Astrocyte of the cerebellum (primary cell): ENCODE results near the gene RAD54L.

Experiments used
- DNase-seq: peaks from one replicate; pipeline ENCODE4 v3.0.0-alpha.2; 2011; ENCODE audit warnings: low read depth
- H3K4me3 ChIP-seq: 2 replicates; pipeline ENCODE4 v1.5.1; 2011; ENCODE audit warnings: mild to moderate bottlenecking, low read depth, low read length, moderate library complexity
- in situ Hi-C: cut with HindIII; loops from 2 replicates; pipeline ENCODE4 v1.10.0; 2017; ENCODE audit warnings: low sequenced_read_pairs
- TF ChIP-seq, protein P1 (sequence below): IDR thresholded peaks from 2 replicates; pipeline ENCODE4 v1.5.1; 2012; ENCODE audit warnings: low read length, low read depth, moderate library complexity, mild to moderate bottlenecking; ENCODE audit errors: missing control alignments

The RAD54L gene

DNA sequence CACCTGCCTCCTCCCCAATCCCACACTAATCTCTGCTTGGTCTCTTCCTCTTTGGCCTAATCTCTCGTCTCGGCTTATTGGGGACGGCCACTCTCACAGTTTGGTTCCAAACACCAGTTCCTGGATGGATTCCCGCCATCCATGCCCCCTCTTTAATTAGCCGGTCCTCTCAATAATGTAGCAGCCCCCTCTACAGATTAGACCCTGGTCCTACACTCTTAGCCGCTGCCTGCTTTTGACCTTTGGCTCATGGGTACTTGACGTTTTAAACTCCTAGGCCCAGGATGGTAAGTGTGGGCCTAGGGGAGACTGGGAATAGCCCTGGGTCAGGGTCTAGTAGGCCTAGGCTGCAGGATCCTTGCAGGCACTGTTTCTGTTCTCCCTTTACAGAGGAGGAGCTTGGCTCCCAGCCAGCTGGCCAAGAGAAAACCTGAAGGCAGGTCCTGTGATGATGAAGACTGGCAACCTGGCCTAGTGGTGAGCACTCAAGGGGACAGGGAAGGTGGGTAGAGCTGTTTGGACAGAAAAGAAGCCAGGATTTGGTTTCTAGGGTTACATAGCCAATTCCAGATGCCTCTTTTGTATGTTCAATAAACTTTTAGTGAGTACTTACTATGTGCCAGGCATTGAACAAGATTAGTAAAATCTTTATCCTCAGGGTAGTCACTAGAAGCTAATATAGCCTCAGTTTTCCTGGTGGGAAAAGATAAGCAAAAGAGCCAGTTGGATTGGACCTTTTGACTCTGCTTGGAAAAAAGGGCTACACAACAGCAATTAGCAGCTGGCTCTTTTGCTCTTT is 758 bp downstream of the RAD54L start:
- in situ Hi-C loops, result no loop called here
- peak overlapping the region; percentile 75 for H3K4me3 ChIP-seq
- DNase-seq, result no peak
- TF ChIP-seq, protein P1, sequence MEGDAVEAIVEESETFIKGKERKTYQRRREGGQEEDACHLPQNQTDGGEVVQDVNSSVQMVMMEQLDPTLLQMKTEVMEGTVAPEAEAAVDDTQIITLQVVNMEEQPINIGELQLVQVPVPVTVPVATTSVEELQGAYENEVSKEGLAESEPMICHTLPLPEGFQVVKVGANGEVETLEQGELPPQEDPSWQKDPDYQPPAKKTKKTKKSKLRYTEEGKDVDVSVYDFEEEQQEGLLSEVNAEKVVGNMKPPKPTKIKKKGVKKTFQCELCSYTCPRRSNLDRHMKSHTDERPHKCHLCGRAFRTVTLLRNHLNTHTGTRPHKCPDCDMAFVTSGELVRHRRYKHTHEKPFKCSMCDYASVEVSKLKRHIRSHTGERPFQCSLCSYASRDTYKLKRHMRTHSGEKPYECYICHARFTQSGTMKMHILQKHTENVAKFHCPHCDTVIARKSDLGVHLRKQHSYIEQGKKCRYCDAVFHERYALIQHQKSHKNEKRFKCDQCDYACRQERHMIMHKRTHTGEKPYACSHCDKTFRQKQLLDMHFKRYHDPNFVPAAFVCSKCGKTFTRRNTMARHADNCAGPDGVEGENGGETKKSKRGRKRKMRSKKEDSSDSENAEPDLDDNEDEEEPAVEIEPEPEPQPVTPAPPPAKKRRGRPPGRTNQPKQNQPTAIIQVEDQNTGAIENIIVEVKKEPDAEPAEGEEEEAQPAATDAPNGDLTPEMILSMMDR, result no peak

DNA sequence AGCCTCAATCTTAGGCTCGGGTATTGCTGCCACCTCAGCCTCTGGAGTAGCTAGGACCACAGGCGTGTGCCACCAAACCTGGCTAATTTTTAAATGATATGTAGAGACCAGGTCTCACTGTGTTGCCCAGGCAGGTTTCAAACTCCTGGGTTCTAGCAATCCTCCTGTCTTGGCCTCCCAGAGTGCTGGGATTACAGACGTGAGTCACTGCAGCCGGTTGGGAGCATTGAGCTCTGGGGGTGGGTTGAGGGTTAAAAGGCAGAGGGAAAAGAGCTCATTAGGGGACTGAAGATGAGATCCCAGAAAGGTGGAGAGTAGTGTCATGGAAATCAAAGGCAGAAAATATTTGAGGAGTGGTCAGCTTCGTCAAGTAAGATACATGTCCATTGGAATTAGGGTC is 7.1 kb downstream of the RAD54L start:
- DNase-seq, result no peak
- H3K4me3 ChIP-seq, result no peak overlapping the region
- in situ Hi-C loops, result no loop called here
- TF ChIP-seq, protein P1, result no peak

DNA sequence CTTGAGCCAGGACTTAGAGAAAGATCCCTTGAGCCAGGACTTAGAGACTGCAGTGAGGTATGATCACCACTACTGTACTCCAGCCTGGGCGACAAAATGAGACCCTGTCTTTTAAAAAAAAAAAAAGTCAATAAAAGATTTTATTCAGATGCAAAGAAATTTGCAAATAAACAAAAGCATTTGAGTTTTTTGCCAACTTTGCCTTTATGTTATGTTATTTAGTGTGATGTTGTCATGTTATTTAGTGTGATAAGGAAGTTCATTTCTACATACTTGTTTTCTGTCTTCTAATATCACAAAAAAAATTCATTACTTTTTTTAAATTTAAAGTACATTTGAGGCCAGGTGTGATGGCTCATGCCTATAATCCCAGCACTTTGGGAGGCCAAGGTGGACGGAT is 9.0 kb downstream of the RAD54L start:
- TF ChIP-seq, protein P1, result no peak
- in situ Hi-C loops, result no loop called here
- no peak for DNase-seq
- H3K4me3 ChIP-seq, result no peak overlapping the region

DNA sequence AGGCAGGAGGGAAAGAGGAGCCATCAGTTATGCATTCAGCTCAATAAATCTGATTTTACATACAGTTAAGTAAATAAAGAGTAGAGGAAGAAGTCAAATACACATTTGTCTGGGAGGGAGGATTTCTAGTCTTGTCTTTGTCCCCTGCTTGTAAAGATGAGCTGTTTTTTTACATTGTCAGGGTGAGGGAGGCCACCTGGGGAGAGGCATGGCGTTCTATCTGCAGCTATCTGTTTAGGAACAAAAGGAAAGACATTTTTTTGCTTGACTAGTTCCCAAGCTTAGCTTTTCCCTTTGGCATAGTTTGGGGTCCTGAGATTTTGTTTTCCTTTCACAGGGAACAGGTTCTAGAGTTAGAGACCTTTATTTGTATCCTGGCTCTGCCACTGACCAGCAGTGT is 14.9 kb downstream of the RAD54L start:
- no peak for DNase-seq
- in situ Hi-C loops, result no loop called here
- no peak overlapping the region for H3K4me3 ChIP-seq
- TF ChIP-seq, protein P1, result no peak

DNA sequence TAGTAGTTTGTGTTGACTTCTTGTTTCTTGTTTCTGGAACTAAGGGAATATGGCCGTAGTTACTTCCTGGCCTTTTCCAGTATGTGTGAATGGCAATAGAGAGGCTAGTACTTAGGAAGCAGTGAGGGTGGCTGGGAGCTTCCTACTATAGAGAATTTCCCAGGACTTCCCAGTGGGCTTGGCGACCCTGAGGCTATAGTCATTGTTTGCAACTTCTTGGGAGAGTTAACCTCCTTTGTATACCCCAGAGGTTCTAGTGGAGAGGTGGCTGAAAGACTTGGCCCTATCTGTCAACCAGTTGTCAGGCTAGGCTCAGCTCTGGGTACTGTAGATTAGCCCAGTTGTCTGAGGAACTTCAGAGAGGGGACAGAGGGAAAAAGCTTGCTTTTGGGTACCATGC is 15.6 kb downstream of the RAD54L start:
- TF ChIP-seq, protein P1, result no peak
- in situ Hi-C loops, result no loop called here
- DNase-seq, result no peak
- no peak overlapping the region for H3K4me3 ChIP-seq

DNA sequence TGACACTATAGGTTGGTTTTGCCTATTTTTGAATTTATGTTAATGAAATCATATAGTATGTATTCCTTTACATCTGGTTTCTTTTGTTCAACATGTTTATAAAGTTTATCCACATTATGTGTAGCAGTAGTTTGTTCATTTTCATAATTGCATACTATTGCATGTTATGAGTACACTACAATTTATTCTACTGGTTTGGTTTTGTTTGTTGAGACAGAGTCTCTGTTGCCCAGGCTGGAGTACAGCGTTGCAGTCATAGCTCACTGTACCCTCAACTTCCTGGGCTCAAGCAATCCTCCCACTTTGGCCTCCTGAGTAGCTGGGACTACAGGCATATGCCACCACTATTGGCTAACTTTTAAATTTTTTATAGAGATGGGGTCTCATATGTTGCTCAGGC is 21.0 kb downstream of the RAD54L start:
- no peak for DNase-seq
- in situ Hi-C loops, result no loop called here
- no peak overlapping the region for H3K4me3 ChIP-seq
- TF ChIP-seq, protein P1, result no peak
